Measurements from ENCODE around the gene SNED1.

The SNED1 gene

GRCh38 chr2:240983361-240983995, 14.9 kb upstream of the SNED1 start:
- TF ChIP-seq CTCF (IDR thresholded peaks at IDR 0.05): no peak
- no peaks in the 10 kb centered on the region for H3K36me3 ChIP-seq
- H3K4me1 ChIP-seq (ENCODE audit: control insufficient read depth in 1 of 2, insufficient read depth in 1 of 2, low read depth in 1 of 2, low read length in 1 of 2): no peaks in the 10 kb centered on the region
- no peak overlapping the region for H3K27ac ChIP-seq
- H3K4me3 ChIP-seq (ENCODE audit: low read depth in 1 of 2, low read length in 1 of 2): no peak overlapping the region
- no peaks in the 10 kb centered on the region for H3K9me3 ChIP-seq
- peaks cover 30% of the 10 kb centered on the region for H3K27me3 ChIP-seq

DNA sequence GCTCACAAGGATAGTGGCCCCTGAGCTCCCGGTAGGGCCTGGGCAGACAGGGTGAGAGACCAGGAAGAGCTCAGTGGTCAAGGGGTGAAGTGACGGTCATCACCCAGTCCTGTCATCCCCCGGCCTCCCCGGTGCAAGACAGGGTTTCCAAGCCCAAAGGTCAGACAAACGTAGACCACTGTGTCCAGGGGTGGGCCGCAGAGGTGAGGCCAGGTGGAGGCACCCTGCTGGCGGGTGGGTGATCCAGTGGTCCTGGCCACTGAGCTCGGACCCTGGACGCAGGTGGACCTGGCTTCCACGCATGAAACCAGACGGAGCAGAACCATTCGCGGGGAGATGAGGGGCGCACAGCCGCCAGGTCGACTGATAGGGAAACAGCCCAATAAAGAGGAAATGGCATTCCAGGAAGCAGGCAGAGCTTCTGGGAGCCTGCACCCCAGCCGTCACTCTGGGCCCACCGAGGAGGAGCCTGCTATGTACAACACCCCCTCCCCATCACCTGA, 14.4 kb upstream of the SNED1 start:
- Histone ChIP-seq H3K27me3 (peaks cover 30% of the 10 kb centered on the region), H3K4me1 (ENCODE audit: control insufficient read depth in 1 of 2, insufficient read depth in 1 of 2, low read depth in 1 of 2, low read length in 1 of 2) (no peaks in the 10 kb centered on the region), H3K4me3 (ENCODE audit: low read depth in 1 of 2, low read length in 1 of 2) (no peak overlapping the region), H3K36me3 (no peaks in the 10 kb centered on the region), H3K9me3 (no peaks in the 10 kb centered on the region), H3K27ac (no peak overlapping the region)
- TF ChIP-seq CTCF (IDR thresholded peaks at IDR 0.05): no peak

- peaks cover 29% of the 10 kb centered on the region for H3K27me3 ChIP-seq
- no peaks in the 10 kb centered on the region for H3K9me3 ChIP-seq
- TF ChIP-seq CTCF (IDR thresholded peaks at IDR 0.05): no peak
- no peak overlapping the region for H3K4me3 ChIP-seq (ENCODE audit: low read depth in 1 of 2, low read length in 1 of 2)
- H3K36me3 ChIP-seq: no peaks in the 10 kb centered on the region
- H3K4me1 ChIP-seq (ENCODE audit: control insufficient read depth in 1 of 2, insufficient read depth in 1 of 2, low read depth in 1 of 2, low read length in 1 of 2): no peaks in the 10 kb centered on the region
- H3K27ac ChIP-seq: no peak overlapping the region
Measured at GRCh38 chr2:240985881-240986786, 12.3 kb upstream of the SNED1 start.

DNA sequence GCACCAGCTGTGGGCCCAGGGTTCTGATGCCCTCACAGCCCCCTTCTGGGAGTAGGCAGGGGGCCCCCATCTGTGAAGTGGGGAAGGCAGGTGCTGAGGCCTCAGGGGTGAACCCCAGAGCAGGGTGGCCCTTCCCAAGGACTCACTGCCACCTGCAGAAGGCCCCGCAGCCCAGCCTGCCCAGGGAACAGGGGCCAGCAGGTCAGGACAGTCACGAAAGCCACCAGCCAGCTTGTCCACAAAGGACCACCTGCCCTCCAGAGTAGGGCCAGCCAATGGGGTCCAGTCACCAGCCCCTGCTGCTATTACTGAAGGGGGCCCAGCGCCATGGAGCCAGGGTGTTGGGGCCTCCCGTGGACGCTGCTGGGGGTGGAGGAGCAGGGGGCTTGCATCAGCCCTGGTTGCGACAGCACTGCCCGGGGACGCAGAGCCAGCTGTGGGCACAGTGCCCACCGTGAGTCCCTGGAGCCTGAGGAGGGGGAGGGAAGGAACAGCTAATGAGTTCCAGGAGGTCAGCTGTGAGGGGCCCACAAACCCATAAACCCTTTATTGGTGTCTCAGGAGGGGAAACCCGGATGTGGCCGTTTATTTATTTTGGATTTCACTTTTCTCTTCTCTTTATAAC, 11.5 kb upstream of the SNED1 start:
- H3K9me3 ChIP-seq: no peaks in the 10 kb centered on the region
- no peaks in the 10 kb centered on the region for H3K4me1 ChIP-seq (ENCODE audit: control insufficient read depth in 1 of 2, insufficient read depth in 1 of 2, low read depth in 1 of 2, low read length in 1 of 2)
- H3K27me3 ChIP-seq: peaks cover 27% of the 10 kb centered on the region
- no peak overlapping the region for H3K27ac ChIP-seq
- TF ChIP-seq CTCF (IDR thresholded peaks at IDR 0.05): no peak
- no peaks in the 10 kb centered on the region for H3K36me3 ChIP-seq
- no peak overlapping the region for H3K4me3 ChIP-seq (ENCODE audit: low read depth in 1 of 2, low read length in 1 of 2)

- peaks cover 28% of the 10 kb centered on the region for H3K27me3 ChIP-seq
- TF ChIP-seq CTCF (IDR thresholded peaks at IDR 0.05): no peak
- no peaks in the 10 kb centered on the region for H3K4me1 ChIP-seq (ENCODE audit: control insufficient read depth in 1 of 2, insufficient read depth in 1 of 2, low read depth in 1 of 2, low read length in 1 of 2)
- H3K27ac ChIP-seq: no peak overlapping the region
- no peaks in the 10 kb centered on the region for H3K36me3 ChIP-seq
- no peaks in the 10 kb centered on the region for H3K9me3 ChIP-seq
- no peak overlapping the region for H3K4me3 ChIP-seq (ENCODE audit: low read depth in 1 of 2, low read length in 1 of 2)
Measured at GRCh38 chr2:240987588-240987987, 10.8 kb upstream of the SNED1 start.

Data from neutrophil (primary cell).